ENCODE results near the gene ZNF157.

- TF ChIP-seq CTCF (IDR thresholded peaks at IDR 0.05; ENCODE audit: insufficient read depth, low read length, poor library complexity, severe bottlenecking) = no peak
- no peak for TF ChIP-seq EZH2phosphoT487 (conservative IDR thresholded peaks at IDR 0.05; ENCODE audit: low read length)
Observed at GRCh38 chrX:47420962-47421361, 50.6 kb downstream of the ZNF157 start.

All from SU-DHL-6 (cell line).